DND-41 (cell line): ENCODE data around the gene KRT1.

ENCODE experiments used
- EZH2 ChIP-seq: IDR thresholded peaks from 3 replicates; pipeline ENCODE4 v1.6.1; 2012; ENCODE audit warnings: borderline replicate concordance, low read depth, mild to moderate bottlenecking, moderate library complexity, low read length, inconsistent platforms; ENCODE audit not compliant: severe bottlenecking
- TF ChIP-seq, protein P1 (sequence below): IDR thresholded peaks from 2 replicates; pipeline ENCODE4 v1.5.1; 2012; ENCODE audit warnings: borderline replicate concordance, low read length, moderate library complexity, mild to moderate bottlenecking; ENCODE audit not compliant: poor library complexity, severe bottlenecking; ENCODE audit errors: extremely low read depth

GRCh38 chr12:52662918-52663229 is 17.3 kb downstream of the KRT1 start:
- TF ChIP-seq, protein P1, sequence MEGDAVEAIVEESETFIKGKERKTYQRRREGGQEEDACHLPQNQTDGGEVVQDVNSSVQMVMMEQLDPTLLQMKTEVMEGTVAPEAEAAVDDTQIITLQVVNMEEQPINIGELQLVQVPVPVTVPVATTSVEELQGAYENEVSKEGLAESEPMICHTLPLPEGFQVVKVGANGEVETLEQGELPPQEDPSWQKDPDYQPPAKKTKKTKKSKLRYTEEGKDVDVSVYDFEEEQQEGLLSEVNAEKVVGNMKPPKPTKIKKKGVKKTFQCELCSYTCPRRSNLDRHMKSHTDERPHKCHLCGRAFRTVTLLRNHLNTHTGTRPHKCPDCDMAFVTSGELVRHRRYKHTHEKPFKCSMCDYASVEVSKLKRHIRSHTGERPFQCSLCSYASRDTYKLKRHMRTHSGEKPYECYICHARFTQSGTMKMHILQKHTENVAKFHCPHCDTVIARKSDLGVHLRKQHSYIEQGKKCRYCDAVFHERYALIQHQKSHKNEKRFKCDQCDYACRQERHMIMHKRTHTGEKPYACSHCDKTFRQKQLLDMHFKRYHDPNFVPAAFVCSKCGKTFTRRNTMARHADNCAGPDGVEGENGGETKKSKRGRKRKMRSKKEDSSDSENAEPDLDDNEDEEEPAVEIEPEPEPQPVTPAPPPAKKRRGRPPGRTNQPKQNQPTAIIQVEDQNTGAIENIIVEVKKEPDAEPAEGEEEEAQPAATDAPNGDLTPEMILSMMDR = no peak
- no peak for TF ChIP-seq EZH2
